HG03442 (cell line): Measurements from ENCODE around the gene POLR2J3.
"Not testable (repeated sequence)": the region's sequence is repeated elsewhere in the genome, so short reads cannot be mapped to it uniquely, and the experiment has no call there.

Source experiments
- ATAC-seq: cut with Tn5 transposase; IDR thresholded peaks from one replicate; pipeline ENCODE4 v1.9.1; 2021; ENCODE audit warnings: mild to moderate bottlenecking, moderate library complexity; ENCODE audit not compliant: unreplicated experiment

Gene POLR2J3

GRCh38 chr7:102527182-102527581 is 45.2 kb downstream of the POLR2J3 start:
- ATAC-seq, result not testable (repeated sequence)

GRCh38 chr7:102524803-102525202 is 47.6 kb downstream of the POLR2J3 start:
- not testable (repeated sequence) for ATAC-seq

- ATAC-seq, result not testable (repeated sequence)
These were observed 51.6 kb downstream of the POLR2J3 start for GRCh38 chr7:102520797-102521196.

- ATAC-seq, result peak; percentile 57
These were observed 54.7 kb downstream of the POLR2J3 start, which contains the start of gene RASA4B for GRCh38 chr7:102517550-102518147. Gene RASA4B (minus strand): TSS chr7:102517777. CDS start chr7:102517710, 67 bp downstream.
